ENCODE data around the gene RAB31.

GRCh38 chr18:9755110-9755509, 47.0 kb downstream of the RAB31 start:
- TF ChIP-seq POLR2A (IDR thresholded peaks at IDR 0.05) (no peak), CTCF (IDR thresholded peaks at IDR 0.05) (no peak), POLR2AphosphoS5 (IDR thresholded peaks at IDR 0.05) (no peak)

Measured in breast epithelium (tissue), 3 donors.